ENCODE data around the gene NFKBIB. TPM values are rescaled to one million over a fixed set of nuclear protein-coding genes. Genes with fewer than 3 reads are reported as not detected.

NFKBIB gene
- total and polyA plus RNA-seq, 10 donors, result 18.1 to 33.5 (median 23.1) TPM

- 91 to 95% (median 92%) methylated on average over 8 of the region's 8 CpGs for WGBS, 5 donors
Measured at GRCh38 chr19:38889803-38890202, 10.0 kb upstream of the NFKBIB start.

GRCh38 chr19:38890686-38891085, 9.1 kb upstream of the NFKBIB start:
- DNase-seq, result no peak
- peaks cover 5 to 84% (median 32%) of the 10 kb centered on the region in 6 donors for H3K36me3 ChIP-seq
- intact Hi-C loops (cut with DNase I; ENCODE audit: low total_unique reads), result no loop called here
- peaks cover 0 to 44% (median 17%) of the 10 kb centered on the region in 6 donors for H3K4me1 ChIP-seq
- no peak overlapping the region for H3K4me3 ChIP-seq
- H3K27me3 ChIP-seq (replicated peaks in 1 of 7), result no peaks in the 10 kb centered on the region
- TF ChIP-seq POLR2AphosphoS5 (IDR thresholded peaks at IDR 0.05), result no peak
- TF ChIP-seq, protein P1, sequence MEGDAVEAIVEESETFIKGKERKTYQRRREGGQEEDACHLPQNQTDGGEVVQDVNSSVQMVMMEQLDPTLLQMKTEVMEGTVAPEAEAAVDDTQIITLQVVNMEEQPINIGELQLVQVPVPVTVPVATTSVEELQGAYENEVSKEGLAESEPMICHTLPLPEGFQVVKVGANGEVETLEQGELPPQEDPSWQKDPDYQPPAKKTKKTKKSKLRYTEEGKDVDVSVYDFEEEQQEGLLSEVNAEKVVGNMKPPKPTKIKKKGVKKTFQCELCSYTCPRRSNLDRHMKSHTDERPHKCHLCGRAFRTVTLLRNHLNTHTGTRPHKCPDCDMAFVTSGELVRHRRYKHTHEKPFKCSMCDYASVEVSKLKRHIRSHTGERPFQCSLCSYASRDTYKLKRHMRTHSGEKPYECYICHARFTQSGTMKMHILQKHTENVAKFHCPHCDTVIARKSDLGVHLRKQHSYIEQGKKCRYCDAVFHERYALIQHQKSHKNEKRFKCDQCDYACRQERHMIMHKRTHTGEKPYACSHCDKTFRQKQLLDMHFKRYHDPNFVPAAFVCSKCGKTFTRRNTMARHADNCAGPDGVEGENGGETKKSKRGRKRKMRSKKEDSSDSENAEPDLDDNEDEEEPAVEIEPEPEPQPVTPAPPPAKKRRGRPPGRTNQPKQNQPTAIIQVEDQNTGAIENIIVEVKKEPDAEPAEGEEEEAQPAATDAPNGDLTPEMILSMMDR (IDR thresholded peaks at IDR 0.05 in 8 of 11, conservative IDR thresholded peaks at IDR 0.05 in 3 of 11), result no peak
- TF ChIP-seq POLR2A (IDR thresholded peaks at IDR 0.05), result no peak
- no peak overlapping the region for H3K27ac ChIP-seq
- no peaks in the 10 kb centered on the region for H3K9me3 ChIP-seq

More at GRCh38 chr19:38889803-38890202, 10.0 kb upstream of the NFKBIB start:
- Histone ChIP-seq H3K27ac (no peak overlapping the region), H3K4me3 (no peak overlapping the region), H3K4me1 (peaks cover 0 to 36% (median 17%) of the 10 kb centered on the region in 6 donors), H3K27me3 (replicated peaks in 1 of 7) (no peaks in the 10 kb centered on the region), H3K36me3 (peaks cover 5 to 84% (median 32%) of the 10 kb centered on the region in 6 donors), H3K9me3 (no peaks in the 10 kb centered on the region)
- no peak for DNase-seq
- intact Hi-C loops (cut with DNase I; ENCODE audit: low total_unique reads), result no loop called here
- TF ChIP-seq POLR2AphosphoS5 (IDR thresholded peaks at IDR 0.05) (no peak), POLR2A (IDR thresholded peaks at IDR 0.05) (no peak)
- TF ChIP-seq, protein P1 (IDR thresholded peaks at IDR 0.05 in 8 of 11, conservative IDR thresholded peaks at IDR 0.05 in 3 of 11), result no peak

- Histone ChIP-seq H3K9me3 (no peaks in the 10 kb centered on the region), H3K4me3 (no peak overlapping the region), H3K4me1 (peaks cover 0 to 55% (median 17%) of the 10 kb centered on the region in 6 donors), H3K27ac (no peak overlapping the region), H3K36me3 (peaks cover 5 to 77% (median 32%) of the 10 kb centered on the region in 6 donors), H3K27me3 (replicated peaks in 1 of 7) (no peaks in the 10 kb centered on the region)
- 91 to 98% (median 95%) methylated on average over 6 of the region's 6 CpGs for WGBS, 5 donors
- intact Hi-C loops (cut with DNase I; ENCODE audit: low total_unique reads), result no loop called here
- TF ChIP-seq POLR2A (IDR thresholded peaks at IDR 0.05), result no peak
- TF ChIP-seq, protein P1 (IDR thresholded peaks at IDR 0.05 in 8 of 11, conservative IDR thresholded peaks at IDR 0.05 in 3 of 11), result no peak
- no peak for TF ChIP-seq POLR2AphosphoS5 (IDR thresholded peaks at IDR 0.05)
- no peak for DNase-seq
Measured at GRCh38 chr19:38891771-38892170, 8.0 kb upstream of the NFKBIB start.

GRCh38 chr19:38892841-38893240, 6.9 kb upstream of the NFKBIB start:
- 71 to 86% (median 79%) methylated on average over 5 of the region's 5 CpGs for WGBS, 5 donors
- no peaks in the 10 kb centered on the region for H3K9me3 ChIP-seq
- TF ChIP-seq, protein P1 (IDR thresholded peaks at IDR 0.05 in 8 of 11, conservative IDR thresholded peaks at IDR 0.05 in 3 of 11), result no peak
- TF ChIP-seq POLR2A (IDR thresholded peaks at IDR 0.05) (no peak), POLR2AphosphoS5 (IDR thresholded peaks at IDR 0.05) (no peak)
- peaks cover 5 to 73% (median 32%) of the 10 kb centered on the region in 6 donors for H3K36me3 ChIP-seq
- peaks cover 4 to 56% (median 20%) of the 10 kb centered on the region in 6 donors for H3K4me1 ChIP-seq
- peak overlapping the region in 5 of 8 donors; percentile 19 to 64 (median 52) for H3K27ac ChIP-seq
- H3K27me3 ChIP-seq (replicated peaks in 1 of 7), result no peaks in the 10 kb centered on the region
- H3K4me3 ChIP-seq, result peak overlapping the region in 1 of 8 donors; percentile 4
- no peak for DNase-seq
- intact Hi-C loops (cut with DNase I; ENCODE audit: low total_unique reads), result no loop called here

Measured in spleen (tissue), 11 donors.